Endothelial cell of umbilical vein (primary cell): Measurements from ENCODE around the gene DDX49. TPM values are rescaled to one million over a fixed set of nuclear protein-coding genes. Genes with fewer than 3 reads are reported as not detected.

Source experiments
- BruUV-seq: library from RNA; stranded (reverse); fragments of 400-500 nt; replicated peaks from 2 replicates; lab custom pipeline; 2021; lab: Mats Ljungman, UMichigan
- CTCF ChIA-PET: fragments of 300-600, 350-600 bp; sonication (Branson Sonifier 250); formaldehyde crosslinking; loops from one replicate; lab custom pipeline; 2021; ENCODE audit warnings: antibody characterized with exemption, inconsistent platforms; lab: Charles Lee
- POLR2A ChIA-PET: fragments of 300-600, 350-600 bp; sonication (Branson Sonifier 250); formaldehyde crosslinking; loops from one replicate; lab custom pipeline; 2021; ENCODE audit warnings: antibody characterized with exemption, inconsistent platforms; lab: Charles Lee
- DNase-seq: peaks from one replicate; pipeline ENCODE4 v3.0.0-alpha.2; 2011; ENCODE audit warnings: low read depth, low spot score
- FAIRE-seq: peaks from 2 replicates; lab custom pipeline; 2011; peaks lifted over from hg19 to GRCh38; lab: Jason Lieb, UNC
- H2AFZ ChIP-seq: 2 replicates; pipeline ENCODE4 v1.6.0; 2012; ENCODE audit warnings: low read depth, low read length, control low read depth, inconsistent platforms
- H3K27ac ChIP-seq: 2 replicates; pipeline ENCODE4 v1.5.1; 2011; ENCODE audit warnings: low read depth, mild to moderate bottlenecking, control low read depth, low read length, moderate library complexity; ENCODE audit not compliant: insufficient read depth
- H3K27me3 ChIP-seq, 2 experiments: 2 replicates each; pipeline versions ENCODE4 v1.6.0 to v1.6.1; 2011; ENCODE audit warnings: low read length in 2 of 2, mixed read lengths in 1 of 2; ENCODE audit not compliant: control insufficient read depth in 2 of 2, insufficient read depth in 2 of 2
- H3K36me3 ChIP-seq, 2 experiments: 2 replicates in 1 of 2; 3 replicates in 1 of 2; pipeline ENCODE4 v1.5.1; 2011; ENCODE audit warnings: low read length in 2 of 2, mild to moderate bottlenecking in 1 of 2, moderate library complexity in 1 of 2; ENCODE audit not compliant: control insufficient read depth in 2 of 2, insufficient read depth in 2 of 2; ENCODE audit errors: extremely low read depth in 1 of 2
- H3K4me1 ChIP-seq: 3 replicates; pipeline ENCODE4 v1.5.1; 2011; ENCODE audit warnings: mild to moderate bottlenecking, low read length; ENCODE audit not compliant: control insufficient read depth, insufficient read depth; ENCODE audit errors: extremely low read depth
- H3K4me2 ChIP-seq: 2 replicates; pipeline ENCODE4 v1.6.1; 2011; ENCODE audit warnings: low read length, control low read depth, mixed read lengths; ENCODE audit not compliant: insufficient read depth
- H3K4me3 ChIP-seq, 3 experiments: fragments of 200-600 bp in 1 of 3; sonication (generic), shearing (Covaris generic) in 1 of 3; replicated peaks in 1 of 3; 2 replicates each; pipeline ENCODE4 v1.5.1; 2011 to 2016; ENCODE audit warnings: control low read depth in 3 of 3, low read length in 3 of 3, mild to moderate bottlenecking in 2 of 3, inconsistent platforms in 1 of 3, low read depth in 1 of 3, moderate library complexity in 1 of 3; ENCODE audit not compliant: insufficient read depth in 1 of 3
- H3K79me2 ChIP-seq: 2 replicates; pipeline ENCODE4 v1.6.0; 2012; ENCODE audit warnings: low read length, inconsistent platforms; ENCODE audit not compliant: control insufficient read depth, insufficient read depth
- H3K9ac ChIP-seq: replicated peaks from 2 replicates; pipeline ENCODE3; 2011; ENCODE audit warnings: low read length, control low read depth; ENCODE audit not compliant: insufficient read depth; ENCODE audit errors: extremely low read depth
- H3K9me1 ChIP-seq: replicated peaks from 3 replicates; pipeline ENCODE4 v1.6.0; 2011; ENCODE audit warnings: mild to moderate bottlenecking, low read length; ENCODE audit not compliant: control insufficient read depth, insufficient read depth; ENCODE audit errors: extremely low read depth
- H3K9me3 ChIP-seq: replicated peaks from 2 replicates; pipeline ENCODE4 v1.5.1; 2012; ENCODE audit warnings: low read length, inconsistent platforms; ENCODE audit not compliant: control insufficient read depth, insufficient read depth
- H4K20me1 ChIP-seq: replicated peaks from 2 replicates; pipeline ENCODE3; 2011; ENCODE audit warnings: mild to moderate bottlenecking, low read length; ENCODE audit not compliant: control insufficient read depth, insufficient read depth; ENCODE audit errors: extremely low read depth
- CTCF ChIP-seq, 2 donors: IDR thresholded peaks; 1 replicate in 1 of 2; 2 replicates in 1 of 2; pipeline ENCODE4 v1.5.1; 2011; ENCODE audit warnings: low read length in 2 of 2, mild to moderate bottlenecking in 2 of 2, moderate library complexity in 2 of 2, control low read depth in 1 of 2, inconsistent platforms in 1 of 2, low read depth in 1 of 2; ENCODE audit not compliant: insufficient read depth in 1 of 2; ENCODE audit errors: extremely low read depth in 1 of 2
- JUN ChIP-seq: IDR thresholded peaks from 2 replicates; pipeline ENCODE4 v1.6.1; 2011; ENCODE audit warnings: borderline replicate concordance, low read depth; ENCODE audit not compliant: insufficient read length, insufficient read depth
- MAX ChIP-seq: IDR thresholded peaks from 2 replicates; pipeline ENCODE4 v1.6.1; 2011; ENCODE audit not compliant: insufficient read depth, insufficient read length
- MYC ChIP-seq: IDR thresholded peaks from one replicate; pipeline ENCODE4 v1.6.1; 2011; ENCODE audit warnings: mild to moderate bottlenecking, low read depth, low read length
- POLR2A ChIP-seq: IDR thresholded peaks from 2 replicates; pipeline ENCODE4 v1.6.1; 2012; ENCODE audit warnings: low read depth, mild to moderate bottlenecking, control low read depth, low read length
- POLR2AphosphoS5 ChIP-seq: IDR thresholded peaks from 2 replicates; pipeline ENCODE4 v1.6.1; 2012; ENCODE audit warnings: low read depth, mild to moderate bottlenecking, control low read depth, low read length, moderate library complexity; ENCODE audit not compliant: insufficient read depth
- dilution Hi-C: fragments of 300-500 bp; cut with MboI; formaldehyde crosslinking; loops from one replicate; pipeline ENCODE4 v1.15.0; 2019; ENCODE audit warnings: low sequenced_read_pairs; ENCODE audit not compliant: extremely low pct_ligation_motif_present
- intact Hi-C: fragments of 100-400 bp; cut with micrococcal nuclease; formaldehyde crosslinking; loops from one replicate; pipeline ENCODE4 v1.10.0; 2022
- polyA plus RNA-seq, 4 experiments: library from polyadenylated mRNA; depleted of rRNA in 3 of 4; stranded (reverse) in 3 of 4; unstranded in 1 of 4; fragments of >200 nt; gene quantifications; 2 replicates each; pipeline versions ENCODE4 v1.2.1 to v1.2.3, GENCODE V29; 2011 to 2012; ENCODE audit warnings: missing spikeins in 1 of 4
- total RNA-seq: library from RNA; stranded (reverse); gene quantifications from 2 replicates; pipeline ENCODE4 v1.2.3, GENCODE V29; 2021

The DDX49 gene
- total and polyA plus RNA-seq, 2 donors (not counting 3 experiments of a cell fraction or from before 2014, with no cell fraction given) = 51.9 to 60.1 TPM

- Histone ChIP-seq H3K9ac (no peak overlapping the region), H3K36me3 (no peaks in the 10 kb centered on the region), H2AFZ (no peak overlapping the region), H3K9me1 (no peaks in the 10 kb centered on the region), H3K4me3 (no peak overlapping the region), H3K27me3 (no peaks in the 10 kb centered on the region), H3K79me2 (no peaks in the 10 kb centered on the region), H3K4me2 (no peak overlapping the region), H3K27ac (no peak overlapping the region), H3K4me1 (no peaks in the 10 kb centered on the region), H3K9me3 (no peaks in the 10 kb centered on the region), H4K20me1 (no peaks in the 10 kb centered on the region)
- intact Hi-C loops (no loop called here), dilution Hi-C loops (no loop called here)
- FAIRE-seq (no peak), DNase-seq (peak; percentile 14)
- no TSS peak for BruUV-seq
- ChIA-PET CTCF (no interaction called here), POLR2A (interaction anchor here (0.5 kb wide), 1 partner anchor 126 kb away, joined by 7 read pairs; no protein-coding TSS in a partner anchor)
- no peak for TF ChIP-seq MAX
- no peak for TF ChIP-seq POLR2A
- TF ChIP-seq MYC = no peak
- TF ChIP-seq JUN = no peak
- TF ChIP-seq POLR2AphosphoS5 = no peak
- no peak for TF ChIP-seq CTCF (IDR thresholded peaks at IDR 0.05; ENCODE audit: extremely low read depth in 1 of 2, insufficient read depth in 1 of 2, low read depth in 1 of 2, low read length in 2 of 2)
Measured at GRCh38 chr19:18879579-18880373, 39.7 kb upstream of the DDX49 start.
